ENCODE measurements around the gene ALG9. TPM values are rescaled to one million over a fixed set of nuclear protein-coding genes. Genes with fewer than 3 reads are reported as not detected.
"Not testable (repeated sequence)": the region's sequence is repeated elsewhere in the genome, so short reads cannot be mapped to it uniquely, and the experiment has no call there.

ALG9 gene
- total RNA-seq, 4 donors from 2014 or later: 35.3 to 44.9 (median 36.6) TPM

DNA sequence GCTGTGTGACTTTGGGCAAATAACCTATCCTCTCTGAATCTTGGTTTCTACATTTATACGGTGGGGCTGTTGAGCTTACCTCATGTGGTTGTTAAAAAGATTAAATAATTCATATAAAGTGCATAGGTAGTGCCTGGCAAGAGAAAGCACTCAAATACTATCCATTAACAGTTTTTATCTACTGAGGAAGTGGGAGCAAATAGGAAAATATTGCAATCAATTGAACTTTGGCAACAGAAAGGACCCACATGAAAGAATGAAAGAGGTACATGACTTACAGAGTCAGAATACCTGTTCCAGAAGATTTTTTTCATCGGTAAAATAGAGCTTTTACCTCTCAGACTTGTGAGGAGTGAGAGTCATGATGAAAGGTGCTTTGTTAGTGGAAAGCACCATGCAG is 98.8 kb downstream of the ALG9 start:
- Histone ChIP-seq H3K4me1 (peaks cover 12 to 16% of the 10 kb centered on the region in 2 donors), H3K27me3 (no peaks in the 10 kb centered on the region), H3K36me3 (no peaks in the 10 kb centered on the region), H3K27ac (no peak overlapping the region), H3K9me3 (no peaks in the 10 kb centered on the region), H3K4me3 (replicated peaks in 1 of 3) (no peak overlapping the region)
- no peak for TF ChIP-seq POLR2A (IDR thresholded peaks at IDR 0.05)
- TF ChIP-seq CTCF (IDR thresholded peaks at IDR 0.05): no peak
- 96 to 99% methylated on average over 2 of the region's 2 CpGs for WGBS, 2 donors
- no peak for DNase-seq
- intact Hi-C loops (cut with DNase I): loop anchor here (5.0 kb wide), 1 partner anchor 40 kb away; no protein-coding TSS in a partner anchor

DNA sequence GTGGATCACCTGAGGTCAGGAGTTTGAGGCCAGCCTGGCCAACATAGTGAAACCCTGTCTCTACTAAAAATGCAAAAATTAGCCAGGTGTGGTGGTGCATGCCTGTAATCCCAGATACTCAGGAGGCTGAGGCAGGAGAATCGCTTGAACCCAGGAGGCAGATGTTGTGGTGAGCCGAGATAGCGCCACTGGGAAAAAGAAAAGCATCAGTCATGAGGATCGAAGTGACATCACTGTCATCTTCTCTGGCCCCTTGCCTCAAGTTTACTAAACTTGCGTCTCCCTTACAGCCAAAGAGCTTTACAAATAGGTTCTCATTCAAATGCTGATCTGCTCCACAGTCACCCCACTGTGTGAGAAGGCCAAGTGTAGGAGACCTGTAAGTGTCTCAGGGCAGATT is 100.2 kb downstream of the ALG9 start:
- intact Hi-C loops (cut with DNase I): loop anchor here (5.0 kb wide), 1 partner anchor 39 kb away; no protein-coding TSS in a partner anchor
- 94 to 96% methylated on average over 5 of the region's 5 CpGs for WGBS, 2 donors

GRCh38 chr11:111770581-111771134 is 100.7 kb downstream of the ALG9 start:
- no peak overlapping the region for H3K4me3 ChIP-seq (replicated peaks in 1 of 3)
- no peaks in the 10 kb centered on the region for H3K36me3 ChIP-seq
- H3K9me3 ChIP-seq: no peaks in the 10 kb centered on the region
- no peak overlapping the region for H3K27ac ChIP-seq
- DNase-seq: no peak
- intact Hi-C loops (cut with DNase I): loop anchor here (5.0 kb wide), 1 partner anchor 38 kb away; no protein-coding TSS in a partner anchor
- TF ChIP-seq CTCF (IDR thresholded peaks at IDR 0.05): no peak
- TF ChIP-seq POLR2A (IDR thresholded peaks at IDR 0.05): no peak
- H3K4me1 ChIP-seq: peaks cover 12 to 23% of the 10 kb centered on the region in 2 donors
- H3K27me3 ChIP-seq: no peaks in the 10 kb centered on the region
- 67 to 81% methylated on average over 4 of the region's 4 CpGs for WGBS, 2 donors

More for the DNA sequence above, 100.2 kb downstream of the ALG9 start:
- not testable (repeated sequence) for H3K4me3 ChIP-seq (replicated peaks in 1 of 3); H3K9me3 ChIP-seq; H3K27ac ChIP-seq; DNase-seq; H3K27me3 ChIP-seq; H3K36me3 ChIP-seq
- H3K4me1 ChIP-seq: peaks cover 12 to 23% of the 10 kb centered on the region in 2 donors

- no peaks in the 10 kb centered on the region for H3K27me3 ChIP-seq
- peaks cover 0 to 6% of the 10 kb centered on the region in 2 donors for H3K36me3 ChIP-seq
- 2 to 3% methylated on average over 7 of the region's 7 CpGs for WGBS, 2 donors
- no peak for DNase-seq
- H3K4me1 ChIP-seq: peaks cover 7 to 14% of the 10 kb centered on the region in 2 donors
- TF ChIP-seq POLR2A (IDR thresholded peaks at IDR 0.05) (no peak), CTCF (IDR thresholded peaks at IDR 0.05) (no peak)
- intact Hi-C loops (cut with DNase I): no loop called here
- H3K4me3 ChIP-seq (replicated peaks in 1 of 3): peak overlapping the region in 2 of 3 donors; percentile 89 to 93
- no peaks in the 10 kb centered on the region for H3K9me3 ChIP-seq
- peak overlapping the region; percentile 89 to 98 (median 93) for H3K27ac ChIP-seq
These were observed 104.6 kb downstream of the ALG9 start for GRCh38 chr11:111766834-111767142.

GRCh38 chr11:111765984-111766833 is 105.2 kb downstream of the ALG9 start, which contains the start of gene PPP2R1B:
TSS of gene PPP2R1B (minus strand) at chr11:111766389. CDS start at chr11:111766361, 28 bp downstream.
- Histone ChIP-seq H3K4me1 (peaks cover 7 to 14% of the 10 kb centered on the region in 2 donors), H3K27me3 (no peaks in the 10 kb centered on the region), H3K4me3 (replicated peaks in 1 of 3) (peak within 1 kb of the TSS; percentile 64 to 93 (median 89)), H3K27ac (peak within 1 kb of the TSS; percentile 89 to 98 (median 93)), H3K36me3 (peaks cover 0 to 6% of the 10 kb centered on the region in 2 donors), H3K9me3 (no peaks in the 10 kb centered on the region)
- TF ChIP-seq POLR2A (IDR thresholded peaks at IDR 0.05) (peak in 1 of 2 donors; percentile 92), CTCF (IDR thresholded peaks at IDR 0.05) (no peak)
- DNase-seq: peak; percentile 92 to 93
- 0 to 1% methylated on average over 26 to 44 of the region's 61 CpGs for WGBS, 2 donors
- intact Hi-C loops (cut with DNase I): no loop called here

All from thyroid gland (tissue), 4 donors.